HepG2 (cell line): ENCODE measurements around the gene SECTM1. TPM values are rescaled to one million over a fixed set of nuclear protein-coding genes. Genes with fewer than 3 reads are reported as not detected.

Experiments
- ATF3 ChIP-seq: sonication (generic); formaldehyde crosslinking; IDR thresholded peaks from 2 replicates; pipeline ENCODE4 v1.4.0; 2020; ENCODE audit warnings: missing genetic modification reagents
- ATF4 ChIP-seq, 2 experiments: fragments of 450-650 bp in 1 of 2; sonication (generic) in 1 of 2; formaldehyde crosslinking; IDR thresholded peaks; 2 replicates each; pipeline versions ENCODE4 v1.5.0 to v1.8.0; 2020 to 2022; ENCODE audit warnings: mild to moderate bottlenecking in 1 of 2, missing genetic modification reagents in 1 of 2
- DBP ChIP-seq: sonication (generic); formaldehyde crosslinking; IDR thresholded peaks from 2 replicates; pipeline ENCODE4 v1.4.0; 2020; ENCODE audit warnings: missing genetic modification reagents; ENCODE audit errors: not compliant biosample characterization
- FOXA3 ChIP-seq: IDR thresholded peaks from 2 replicates; pipeline ENCODE4 v1.6.1; 2016; ENCODE audit warnings: missing genetic modification reagents, missing compliant biosample characterization
- FOXK1 ChIP-seq: sonication (generic); formaldehyde crosslinking; IDR thresholded peaks from 2 replicates; pipeline ENCODE4 v1.4.0; 2020; ENCODE audit warnings: low read depth, missing genetic modification reagents, borderline replicate concordance
- FUBP1 ChIP-seq: sonication (generic); formaldehyde crosslinking; IDR thresholded peaks from 2 replicates; pipeline ENCODE4 v1.5.1; 2020; ENCODE audit warnings: missing genetic modification reagents, mild to moderate bottlenecking, borderline replicate concordance
- RXRB ChIP-seq: IDR thresholded peaks from 2 replicates; pipeline ENCODE4 v1.6.1; 2016; ENCODE audit warnings: borderline replicate concordance, missing genetic modification reagents, missing compliant biosample characterization
- SETDB1 ChIP-seq: sonication (generic); formaldehyde crosslinking; IDR thresholded peaks from 2 replicates; pipeline ENCODE4 v1.5.1; 2020; ENCODE audit warnings: missing genetic modification reagents, mild to moderate bottlenecking, borderline replicate concordance
- SNAPC2 ChIP-seq: sonication (generic); formaldehyde crosslinking; IDR thresholded peaks from 2 replicates; pipeline ENCODE4 v1.8.1; 2022; ENCODE audit warnings: mild to moderate bottlenecking, missing genetic modification reagents
- TAF1 ChIP-seq: sonication (generic); formaldehyde crosslinking; IDR thresholded peaks from 2 replicates; pipeline ENCODE4 v1.4.0; 2020; ENCODE audit warnings: missing genetic modification reagents
- TOPORS ChIP-seq: sonication (generic); formaldehyde crosslinking; IDR thresholded peaks from 2 replicates; pipeline ENCODE4 v1.8.0; 2023; ENCODE audit warnings: mild to moderate bottlenecking, missing genetic modification reagents
- TP53 ChIP-seq: sonication (generic); formaldehyde crosslinking; conservative IDR thresholded peaks from 2 replicates; pipeline ENCODE4 v1.4.0; 2020; ENCODE audit warnings: missing genetic modification reagents
- UBTF ChIP-seq: sonication (generic); formaldehyde crosslinking; IDR thresholded peaks from 2 replicates; pipeline ENCODE4 v1.4.0; 2020; ENCODE audit warnings: mild to moderate bottlenecking, missing genetic modification reagents
- ZNF20 ChIP-seq: sonication (generic); formaldehyde crosslinking; IDR thresholded peaks from 2 replicates; pipeline ENCODE4 v1.4.0; 2020; ENCODE audit warnings: mild to moderate bottlenecking, moderate library complexity, missing genetic modification reagents
- ZNF552 ChIP-seq: sonication (generic); formaldehyde crosslinking; IDR thresholded peaks from 2 replicates; pipeline ENCODE4 v1.9.0; 2022; ENCODE audit warnings: missing genetic modification reagents, mild to moderate bottlenecking, borderline replicate concordance
- ZNF564 ChIP-seq: sonication (generic); formaldehyde crosslinking; IDR thresholded peaks from 2 replicates; pipeline ENCODE4 v1.8.1; 2023; ENCODE audit warnings: mild to moderate bottlenecking, missing genetic modification reagents
- ZNF703 ChIP-seq: sonication (generic); formaldehyde crosslinking; IDR thresholded peaks from 2 replicates; pipeline ENCODE4 v1.5.1; 2020; ENCODE audit warnings: missing genetic modification reagents, mild to moderate bottlenecking, moderate library complexity, borderline replicate concordance
- ZNF749 ChIP-seq: sonication (generic); formaldehyde crosslinking; IDR thresholded peaks from 2 replicates; pipeline ENCODE4 v1.8.0; 2022; ENCODE audit warnings: mild to moderate bottlenecking, missing genetic modification reagents, moderate library complexity, borderline replicate concordance
- ZNF800 ChIP-seq: sonication (generic); formaldehyde crosslinking; IDR thresholded peaks from 2 replicates; pipeline ENCODE4 v1.4.0; 2020; ENCODE audit warnings: missing genetic modification reagents
- polyA plus RNA-seq, 8 experiments: library from polyadenylated mRNA; depleted of rRNA in 3 of 8; stranded (reverse) in 7 of 8; unstranded in 1 of 8; fragments of >200 nt; fragmentation: Illumina TruSeq in 4 of 8; extraction: Trizol in 4 of 8; gene quantifications; 2 replicates each; pipeline versions ENCODE4 v1.2.1 to v1.2.3, GENCODE V29; 2011 to 2016; ENCODE audit warnings: low read depth in 4 of 8, missing spikeins in 1 of 8, mixed read lengths in 1 of 8; ENCODE audit not compliant: insufficient read depth in 1 of 8
- total RNA-seq, 5 experiments: library from RNA; depleted of rRNA; stranded (reverse); fragments of >200 nt; fragmentation: Illumina TruSeq; extraction: Trizol; gene quantifications; 2 replicates each; pipeline ENCODE4 v1.2.3, GENCODE V29; 2016; ENCODE audit warnings: low read depth in 1 of 5

The SECTM1 gene
- total and polyA plus RNA-seq, 2 of the 13 experiments (the other 11 are each of a cell fraction or from before 2014, with no cell fraction given): 3.5 to 5.3 TPM

GRCh38 chr17:82330322-82331239 lies 3.0 kb downstream of the SECTM1 start (continued):
- TF ChIP-seq TP53 (CRISPR knock-in tag) (no peak), FOXA3 (CRISPR knock-in tag) (peak; percentile 62), TAF1 (peak; percentile 53), FUBP1 (no peak), TOPORS (peak; percentile 54; the same call in 1 of the 2 replicates), FOXK1 (CRISPR knock-in tag) (peak; percentile 30; the same call in 1 of the 2 replicates), ATF4 (CRISPR knock-in tag; IDR thresholded peaks at IDR 0.05) (no peak), ZNF552 (CRISPR knock-in tag) (peak; percentile 78; the same call in 1 of the 2 replicates), ATF3 (CRISPR knock-in tag) (0 out of 2 replicates have a peak, but pooled peaks have one; percentile 32), DBP (CRISPR knock-in tag) (no peak), ZNF703 (CRISPR knock-in tag) (no peak), ZNF564 (CRISPR knock-in tag) (no peak), SNAPC2 (no peak), SETDB1 (CRISPR knock-in tag) (no peak), ZNF20 (CRISPR knock-in tag) (no peak), UBTF (CRISPR knock-in tag) (peak; percentile 74), ZNF749 (CRISPR knock-in tag) (no peak), ZNF800 (CRISPR knock-in tag) (no peak), RXRB (peak; percentile 83)
